Measurements from ENCODE around the gene OR52N5. TPM values are rescaled to one million over a fixed set of nuclear protein-coding genes. Genes with fewer than 3 reads are reported as not detected.

OR52N5 gene
- total and polyA plus RNA-seq, 2 donors (not counting 3 experiments of a cell fraction or from before 2014, with no cell fraction given) = not detected

DNA sequence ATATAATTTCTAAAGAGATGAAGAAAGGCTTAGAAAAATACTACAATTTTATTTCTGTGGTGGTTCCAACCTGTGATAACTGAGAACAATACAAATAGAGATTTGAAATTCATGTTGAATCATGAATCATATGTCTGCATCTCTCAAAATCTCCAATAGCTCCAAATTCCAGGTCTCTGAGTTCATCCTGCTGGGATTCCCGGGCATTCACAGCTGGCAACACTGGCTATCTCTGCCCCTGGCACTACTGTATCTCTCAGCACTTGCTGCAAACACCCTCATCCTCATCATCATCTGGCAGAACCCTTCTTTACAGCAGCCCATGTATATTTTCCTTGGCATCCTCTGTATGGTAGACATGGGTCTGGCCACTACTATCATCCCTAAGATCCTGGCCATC, 46.8 kb downstream of the OR52N5 start, which contains the start of gene OR56B1:
Gene OR56B1 (plus strand): TSS at position 53 of the 400 bp plus-strand sequence. CDS start 69 bp downstream, at position 122.
- Histone ChIP-seq H3K9ac (replicated peaks; ENCODE audit: extremely low read depth, insufficient read depth, low read length) (no peak within 1 kb of the TSS), H2AFZ (ENCODE audit: low read depth, low read length) (no peak within 1 kb of the TSS), H4K20me1 (replicated peaks; ENCODE audit: control insufficient read depth, extremely low read depth, insufficient read depth, low read length) (no peaks in the 10 kb centered on the region), H3K9me3 (replicated peaks; ENCODE audit: control insufficient read depth, insufficient read depth, low read length) (no peaks in the 10 kb centered on the region), H3K4me2 (ENCODE audit: insufficient read depth, low read length) (no peak within 1 kb of the TSS), H3K27me3 (ENCODE audit: control insufficient read depth in 2 of 2, insufficient read depth in 2 of 2, low read length in 2 of 2) (peaks cover 0 to 2% of the 10 kb centered on the region in 2 experiments), H3K9me1 (replicated peaks; ENCODE audit: control insufficient read depth, extremely low read depth, insufficient read depth, low read length) (no peaks in the 10 kb centered on the region), H3K27ac (ENCODE audit: insufficient read depth, low read depth, low read length) (no peak within 1 kb of the TSS), H3K4me1 (ENCODE audit: control insufficient read depth, extremely low read depth, insufficient read depth, low read length) (no peaks in the 10 kb centered on the region), H3K4me3 (replicated peaks in 1 of 3; ENCODE audit: insufficient read depth in 1 of 3, low read depth in 1 of 3, low read length in 3 of 3) (no peak within 1 kb of the TSS), H3K36me3 (ENCODE audit: control insufficient read depth in 2 of 2, extremely low read depth in 1 of 2, insufficient read depth in 2 of 2, low read length in 2 of 2) (no peaks in the 10 kb centered on the region), H3K79me2 (ENCODE audit: control insufficient read depth, insufficient read depth, low read length) (no peaks in the 10 kb centered on the region)
- dilution Hi-C loops (cut with MboI; ENCODE audit: extremely low pct_ligation_motif_present, low sequenced_read_pairs) = no loop called here
- no peak for FAIRE-seq
- DNase-seq (ENCODE audit: low read depth, low spot score) = no peak
- no peak for TF ChIP-seq EZH2 (IDR thresholded peaks at IDR 0.05; ENCODE audit: borderline replicate concordance, low read depth, low read length, severe bottlenecking)
- TF ChIP-seq, protein P1, sequence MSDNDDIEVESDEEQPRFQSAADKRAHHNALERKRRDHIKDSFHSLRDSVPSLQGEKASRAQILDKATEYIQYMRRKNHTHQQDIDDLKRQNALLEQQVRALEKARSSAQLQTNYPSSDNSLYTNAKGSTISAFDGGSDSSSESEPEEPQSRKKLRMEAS (IDR thresholded peaks at IDR 0.05; ENCODE audit: insufficient read depth, insufficient read length) = no peak
- TF ChIP-seq, protein P2, sequence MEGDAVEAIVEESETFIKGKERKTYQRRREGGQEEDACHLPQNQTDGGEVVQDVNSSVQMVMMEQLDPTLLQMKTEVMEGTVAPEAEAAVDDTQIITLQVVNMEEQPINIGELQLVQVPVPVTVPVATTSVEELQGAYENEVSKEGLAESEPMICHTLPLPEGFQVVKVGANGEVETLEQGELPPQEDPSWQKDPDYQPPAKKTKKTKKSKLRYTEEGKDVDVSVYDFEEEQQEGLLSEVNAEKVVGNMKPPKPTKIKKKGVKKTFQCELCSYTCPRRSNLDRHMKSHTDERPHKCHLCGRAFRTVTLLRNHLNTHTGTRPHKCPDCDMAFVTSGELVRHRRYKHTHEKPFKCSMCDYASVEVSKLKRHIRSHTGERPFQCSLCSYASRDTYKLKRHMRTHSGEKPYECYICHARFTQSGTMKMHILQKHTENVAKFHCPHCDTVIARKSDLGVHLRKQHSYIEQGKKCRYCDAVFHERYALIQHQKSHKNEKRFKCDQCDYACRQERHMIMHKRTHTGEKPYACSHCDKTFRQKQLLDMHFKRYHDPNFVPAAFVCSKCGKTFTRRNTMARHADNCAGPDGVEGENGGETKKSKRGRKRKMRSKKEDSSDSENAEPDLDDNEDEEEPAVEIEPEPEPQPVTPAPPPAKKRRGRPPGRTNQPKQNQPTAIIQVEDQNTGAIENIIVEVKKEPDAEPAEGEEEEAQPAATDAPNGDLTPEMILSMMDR (IDR thresholded peaks at IDR 0.05; ENCODE audit: extremely low read depth in 1 of 2, insufficient read depth in 1 of 2, low read depth in 1 of 2, low read length in 2 of 2) = no peak
- TF ChIP-seq JUN (IDR thresholded peaks at IDR 0.05; ENCODE audit: borderline replicate concordance, insufficient read depth, insufficient read length, low read depth) = no peak
- CTCF ChIA-PET = interaction anchor here (1.6 kb wide), 1 partner anchor 260 kb away, joined by 4 read pairs; no protein-coding TSS in a partner anchor
- no TSS peak for BruUV-seq (replicated peaks)
- intact Hi-C loops (cut with micrococcal nuclease) = no loop called here
- POLR2A ChIA-PET = no interaction called here

DNA sequence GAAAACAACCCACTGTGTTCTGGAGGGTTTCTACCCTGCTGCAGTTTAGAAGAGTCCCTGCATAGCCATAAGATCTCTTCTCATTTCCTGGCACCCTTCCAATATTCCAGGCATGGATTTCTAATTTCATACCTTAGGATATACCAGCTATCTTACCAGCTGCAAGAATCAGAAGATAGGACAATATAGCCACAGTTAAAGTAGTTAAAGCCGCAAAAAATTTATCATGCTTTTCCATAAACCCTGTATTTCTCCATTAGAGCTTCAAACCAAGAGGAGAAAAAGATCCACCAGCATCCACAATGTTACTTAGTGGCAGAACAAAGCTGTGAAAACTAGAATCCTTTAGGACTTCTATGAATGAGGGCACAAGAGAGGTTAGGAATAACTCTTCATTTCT, 55.5 kb downstream of the OR52N5 start:
- H3K4me3 ChIP-seq (replicated peaks in 1 of 3; ENCODE audit: insufficient read depth in 1 of 3, low read depth in 1 of 3, low read length in 3 of 3) = no peak overlapping the region
- H3K9ac ChIP-seq (replicated peaks; ENCODE audit: extremely low read depth, insufficient read depth, low read length) = no peak overlapping the region
- no peaks in the 10 kb centered on the region for H3K79me2 ChIP-seq (ENCODE audit: control insufficient read depth, insufficient read depth, low read length)
- no peaks in the 10 kb centered on the region for H4K20me1 ChIP-seq (replicated peaks; ENCODE audit: control insufficient read depth, extremely low read depth, insufficient read depth, low read length)
- no TSS peak for BruUV-seq (replicated peaks)
- POLR2A ChIA-PET = no interaction called here
- peaks cover 0 to 5% of the 10 kb centered on the region in 2 experiments for H3K27me3 ChIP-seq (ENCODE audit: control insufficient read depth in 2 of 2, insufficient read depth in 2 of 2, low read length in 2 of 2)
- FAIRE-seq = no peak
- no peaks in the 10 kb centered on the region for H3K36me3 ChIP-seq (ENCODE audit: control insufficient read depth in 2 of 2, extremely low read depth in 1 of 2, insufficient read depth in 2 of 2, low read length in 2 of 2)
- H3K9me3 ChIP-seq (replicated peaks; ENCODE audit: control insufficient read depth, insufficient read depth, low read length) = no peaks in the 10 kb centered on the region
- H3K27ac ChIP-seq (ENCODE audit: insufficient read depth, low read depth, low read length) = no peak overlapping the region
- H3K9me1 ChIP-seq (replicated peaks; ENCODE audit: control insufficient read depth, extremely low read depth, insufficient read depth, low read length) = no peaks in the 10 kb centered on the region
- intact Hi-C loops (cut with micrococcal nuclease) = no loop called here
- H3K4me2 ChIP-seq (ENCODE audit: insufficient read depth, low read length) = no peak overlapping the region
- H2AFZ ChIP-seq (ENCODE audit: low read depth, low read length) = no peak overlapping the region
- no peak for DNase-seq (ENCODE audit: low read depth, low spot score)
- TF ChIP-seq, protein P2 (IDR thresholded peaks at IDR 0.05; ENCODE audit: extremely low read depth in 1 of 2, insufficient read depth in 1 of 2, low read depth in 1 of 2, low read length in 2 of 2) = no peak
- TF ChIP-seq GATA2 (IDR thresholded peaks at IDR 0.05; ENCODE audit: insufficient read depth, insufficient read length, low read depth, low read length) = no peak
- TF ChIP-seq MYC (IDR thresholded peaks at IDR 0.05; ENCODE audit: low read depth, low read length) = no peak
- CTCF ChIA-PET = no interaction called here
- dilution Hi-C loops (cut with MboI; ENCODE audit: extremely low pct_ligation_motif_present, low sequenced_read_pairs) = no loop called here
- H3K4me1 ChIP-seq (ENCODE audit: control insufficient read depth, extremely low read depth, insufficient read depth, low read length) = no peaks in the 10 kb centered on the region
